ENCODE data around the gene TEF. TPM values are rescaled to one million over a fixed set of nuclear protein-coding genes. Genes with fewer than 3 reads are reported as not detected.

Gene TEF
- total RNA-seq, 1 experiment from 2014 or later: 12.0 TPM

Other genes with a start within 250 kb of the TEF start
- gene L3MBTL2, start 176.6 kb upstream of the TEF start, total RNA-seq (2014; rRNA removed; shearing (Covaris generic)): 15.6 and 21.6 TPM in 2 replicates
- not detected in 2 replicates for gene CHADL, start 141.0 kb upstream of the TEF start, total RNA-seq (2014; rRNA removed; shearing (Covaris generic))
- 60.4 and 97.9 TPM in 2 replicates for gene RANGAP1, start 95.8 kb upstream of the TEF start, total RNA-seq (2014; rRNA removed; shearing (Covaris generic))
- gene ZC3H7B, start 80.4 kb upstream of the TEF start, total RNA-seq (2014; rRNA removed; shearing (Covaris generic)): 19.2 and 36.5 TPM in 2 replicates
- gene TOB2, start 64.9 kb downstream of the TEF start, total RNA-seq (2014; rRNA removed; shearing (Covaris generic)): 10.1 and 19.0 TPM in 2 replicates
- 42.8 and 69.0 TPM in 2 replicates for gene PHF5A, start 86.8 kb downstream of the TEF start, total RNA-seq (2014; rRNA removed; shearing (Covaris generic))
- 28.1 and 43.7 TPM in 2 replicates for gene ACO2, start 87.2 kb downstream of the TEF start, total RNA-seq (2014; rRNA removed; shearing (Covaris generic))
- 21.5 and 22.5 TPM in 2 replicates for gene POLR3H, start 162.5 kb downstream of the TEF start, total RNA-seq (2014; rRNA removed; shearing (Covaris generic))
- gene CSDC2, start 179.1 kb downstream of the TEF start, total RNA-seq (2014; rRNA removed; shearing (Covaris generic)): 0.25 TPM in 1 of 2 replicates, not detected in the other
- 13.4 and 15.8 TPM in 2 replicates for gene PMM1, start 207.9 kb downstream of the TEF start, total RNA-seq (2014; rRNA removed; shearing (Covaris generic))
- 20.0 and 26.0 TPM in 2 replicates for gene DESI1, start 239.1 kb downstream of the TEF start, total RNA-seq (2014; rRNA removed; shearing (Covaris generic))
- gene XRCC6, start 239.4 kb downstream of the TEF start, total RNA-seq (2014; rRNA removed; shearing (Covaris generic)): 392 and 397 TPM in 2 replicates